ENCODE data around the gene MPPED1.

Gene MPPED1

GRCh38 chr22:43425976-43426785 is 14.4 kb downstream of the MPPED1 start:
- DNase-seq (ENCODE audit: low spot score in 2 of 2) (no peak), ATAC-seq (ENCODE audit: low read depth) (no peak)
- Mint-ChIP-seq H3K27me3 (peaks cover 25% of the 10 kb centered on the region), H3K27ac (no peak overlapping the region), H3K9me3 (no peaks in the 10 kb centered on the region), H3K36me3 (no peaks in the 10 kb centered on the region), H3K4me1 (no peaks in the 10 kb centered on the region), H3K4me3 (no peak overlapping the region)

- no peaks in the 10 kb centered on the region for H3K4me1 Mint-ChIP-seq
- no peak overlapping the region for H3K4me3 Mint-ChIP-seq
- H3K27me3 Mint-ChIP-seq, result peaks cover 28% of the 10 kb centered on the region
- DNase-seq (ENCODE audit: low spot score in 2 of 2) (no peak), ATAC-seq (ENCODE audit: low read depth) (no peak)
- no peak overlapping the region for H3K27ac Mint-ChIP-seq
- H3K36me3 Mint-ChIP-seq, result no peaks in the 10 kb centered on the region
- H3K9me3 Mint-ChIP-seq, result no peaks in the 10 kb centered on the region
These were observed 15.0 kb downstream of the MPPED1 start for GRCh38 chr22:43426816-43427215.

- Mint-ChIP-seq H3K4me3 (no peak overlapping the region), H3K36me3 (no peaks in the 10 kb centered on the region), H3K9me3 (no peaks in the 10 kb centered on the region), H3K27ac (no peak overlapping the region), H3K27me3 (peaks cover 33% of the 10 kb centered on the region), H3K4me1 (no peaks in the 10 kb centered on the region)
- no peak for ATAC-seq (ENCODE audit: low read depth)
- DNase-seq (ENCODE audit: low spot score in 2 of 2), result no peak
These were observed 15.6 kb downstream of the MPPED1 start for GRCh38 chr22:43427296-43428004.

- H3K4me1 Mint-ChIP-seq, result no peaks in the 10 kb centered on the region
- no peaks in the 10 kb centered on the region for H3K36me3 Mint-ChIP-seq
- no peak overlapping the region for H3K4me3 Mint-ChIP-seq
- H3K27me3 Mint-ChIP-seq, result peaks cover 33% of the 10 kb centered on the region
- no peaks in the 10 kb centered on the region for H3K9me3 Mint-ChIP-seq
- DNase-seq (ENCODE audit: low spot score in 2 of 2) (no peak), ATAC-seq (ENCODE audit: low read depth) (no peak)
- no peak overlapping the region for H3K27ac Mint-ChIP-seq
These were observed 16.2 kb downstream of the MPPED1 start for GRCh38 chr22:43428005-43428485.

GRCh38 chr22:43428521-43428920 is 16.7 kb downstream of the MPPED1 start:
- Mint-ChIP-seq H3K4me3 (no peak overlapping the region), H3K36me3 (no peaks in the 10 kb centered on the region)

GRCh38 chr22:43429426-43429825 is 17.6 kb downstream of the MPPED1 start:
- Mint-ChIP-seq H3K9me3 (no peaks in the 10 kb centered on the region), H3K27ac (no peak overlapping the region), H3K36me3 (no peaks in the 10 kb centered on the region), H3K27me3 (peaks cover 31% of the 10 kb centered on the region), H3K4me3 (no peak overlapping the region), H3K4me1 (no peaks in the 10 kb centered on the region)
- no peak for ATAC-seq (ENCODE audit: low read depth)
- DNase-seq (ENCODE audit: low spot score in 2 of 2), result no peak

More at GRCh38 chr22:43428521-43428920, 16.7 kb downstream of the MPPED1 start:
- no peaks in the 10 kb centered on the region for H3K4me1 Mint-ChIP-seq
- no peak for ATAC-seq (ENCODE audit: low read depth)
- no peak for DNase-seq (ENCODE audit: low spot score in 2 of 2)
- peaks cover 32% of the 10 kb centered on the region for H3K27me3 Mint-ChIP-seq
- no peaks in the 10 kb centered on the region for H3K9me3 Mint-ChIP-seq
- H3K27ac Mint-ChIP-seq, result no peak overlapping the region

GRCh38 chr22:43431808-43432554 is 20.2 kb downstream of the MPPED1 start:
- peaks cover 31% of the 10 kb centered on the region for H3K27me3 Mint-ChIP-seq
- ATAC-seq (ENCODE audit: low read depth) (no peak), DNase-seq (ENCODE audit: low spot score in 2 of 2) (no peak)
- H3K27ac Mint-ChIP-seq, result no peak overlapping the region
- no peak overlapping the region for H3K4me3 Mint-ChIP-seq
- no peaks in the 10 kb centered on the region for H3K36me3 Mint-ChIP-seq
- H3K9me3 Mint-ChIP-seq, result no peaks in the 10 kb centered on the region
- no peaks in the 10 kb centered on the region for H3K4me1 Mint-ChIP-seq

GRCh38 chr22:43432883-43433415 is 21.1 kb downstream of the MPPED1 start:
- no peak overlapping the region for H3K27ac Mint-ChIP-seq
- no peak for DNase-seq (ENCODE audit: low spot score in 2 of 2)
- no peaks in the 10 kb centered on the region for H3K9me3 Mint-ChIP-seq
- H3K4me3 Mint-ChIP-seq, result no peak overlapping the region
- peaks cover 28% of the 10 kb centered on the region for H3K27me3 Mint-ChIP-seq
- no peaks in the 10 kb centered on the region for H3K4me1 Mint-ChIP-seq
- ATAC-seq (ENCODE audit: low read depth), result no peak
- no peaks in the 10 kb centered on the region for H3K36me3 Mint-ChIP-seq

GRCh38 chr22:43433451-43434274 is 21.8 kb downstream of the MPPED1 start:
- H3K36me3 Mint-ChIP-seq, result no peaks in the 10 kb centered on the region
- ATAC-seq (ENCODE audit: low read depth), result no peak
- H3K27ac Mint-ChIP-seq, result no peak overlapping the region
- DNase-seq (ENCODE audit: low spot score in 2 of 2), result no peak
- H3K27me3 Mint-ChIP-seq, result peaks cover 25% of the 10 kb centered on the region
- H3K4me3 Mint-ChIP-seq, result no peak overlapping the region
- H3K9me3 Mint-ChIP-seq, result no peaks in the 10 kb centered on the region
- no peaks in the 10 kb centered on the region for H3K4me1 Mint-ChIP-seq

- Mint-ChIP-seq H3K4me1 (no peaks in the 10 kb centered on the region), H3K27me3 (peaks cover 22% of the 10 kb centered on the region), H3K27ac (no peak overlapping the region), H3K9me3 (no peaks in the 10 kb centered on the region), H3K36me3 (no peaks in the 10 kb centered on the region), H3K4me3 (no peak overlapping the region)
- ATAC-seq (ENCODE audit: low read depth), result no peak
- DNase-seq (ENCODE audit: low spot score in 2 of 2), result no peak
These were observed 22.6 kb downstream of the MPPED1 start for GRCh38 chr22:43434275-43434927.

- ATAC-seq (ENCODE audit: low read depth), result no peak
- DNase-seq (ENCODE audit: low spot score in 2 of 2), result no peak
- no peak overlapping the region for H3K27ac Mint-ChIP-seq
- H3K9me3 Mint-ChIP-seq, result no peaks in the 10 kb centered on the region
- H3K4me3 Mint-ChIP-seq, result no peak overlapping the region
- H3K4me1 Mint-ChIP-seq, result no peaks in the 10 kb centered on the region
- peaks cover 19% of the 10 kb centered on the region for H3K27me3 Mint-ChIP-seq
- H3K36me3 Mint-ChIP-seq, result no peaks in the 10 kb centered on the region
These were observed 23.1 kb downstream of the MPPED1 start for GRCh38 chr22:43434928-43435311.

GRCh38 chr22:43435851-43436811 is 24.3 kb downstream of the MPPED1 start:
- Mint-ChIP-seq H3K4me3 (no peak overlapping the region), H3K27me3 (peaks cover 15% of the 10 kb centered on the region), H3K36me3 (no peaks in the 10 kb centered on the region), H3K4me1 (no peaks in the 10 kb centered on the region), H3K9me3 (no peaks in the 10 kb centered on the region), H3K27ac (no peak overlapping the region)
- DNase-seq (ENCODE audit: low spot score in 2 of 2), result no peak
- no peak for ATAC-seq (ENCODE audit: low read depth)
